GM21717 (cell line): Measurements from ENCODE around the gene TTC39A.

ENCODE experiments used
- ATAC-seq: cut with Tn5 transposase; IDR thresholded peaks from one replicate; pipeline ENCODE4 v1.9.1; 2021; ENCODE audit warnings: mild to moderate bottlenecking, moderate library complexity; ENCODE audit not compliant: unreplicated experiment

TTC39A gene

DNA sequence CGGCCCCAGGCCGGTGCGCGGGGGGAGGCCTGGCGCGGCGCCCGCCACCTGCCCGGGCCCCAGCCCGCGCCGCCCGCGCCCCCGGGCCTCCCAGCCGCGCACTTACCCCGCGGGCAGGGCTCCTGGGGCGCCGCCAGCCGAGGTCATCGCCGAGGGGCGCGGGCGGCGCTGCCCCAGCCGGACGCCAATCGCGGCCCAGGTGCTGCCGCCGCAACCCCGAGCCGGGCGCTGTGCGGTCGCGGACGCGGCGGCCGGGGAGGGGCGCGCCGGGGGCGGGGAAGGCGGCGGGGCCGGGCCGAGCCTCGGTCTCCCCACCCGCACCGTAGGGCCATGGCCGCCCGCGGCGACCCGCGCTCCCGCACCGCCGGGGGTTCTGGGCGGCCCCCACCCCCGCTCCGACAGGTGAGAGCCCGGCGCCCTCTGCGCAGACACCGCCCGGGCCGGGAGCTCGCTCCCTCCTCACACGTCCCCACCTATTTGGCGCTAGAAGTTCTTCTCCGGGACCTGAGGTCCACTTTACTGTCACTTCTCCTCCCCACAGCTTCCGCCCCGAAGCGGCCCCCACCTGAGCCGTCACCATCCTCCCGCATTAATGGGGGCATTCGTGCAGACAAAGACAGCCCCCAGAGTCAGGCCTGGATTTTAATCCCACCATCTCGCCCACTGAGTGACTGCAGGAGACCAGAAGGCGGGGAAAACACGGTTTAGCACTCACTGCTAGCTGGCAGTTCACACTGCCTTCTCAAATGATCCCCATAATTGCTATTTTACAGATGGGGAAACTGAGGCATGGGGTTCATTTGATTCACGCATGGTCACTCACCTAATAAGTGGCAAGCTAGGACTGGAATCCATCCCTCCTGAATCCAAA is at the start of gene TTC39A:
Gene TTC39A, minus strand, starts transcription at position 232 of the 871 bp plus-strand sequence. Its CDS starts 85 bp downstream, at position 147.
- ATAC-seq: no peak

DNA sequence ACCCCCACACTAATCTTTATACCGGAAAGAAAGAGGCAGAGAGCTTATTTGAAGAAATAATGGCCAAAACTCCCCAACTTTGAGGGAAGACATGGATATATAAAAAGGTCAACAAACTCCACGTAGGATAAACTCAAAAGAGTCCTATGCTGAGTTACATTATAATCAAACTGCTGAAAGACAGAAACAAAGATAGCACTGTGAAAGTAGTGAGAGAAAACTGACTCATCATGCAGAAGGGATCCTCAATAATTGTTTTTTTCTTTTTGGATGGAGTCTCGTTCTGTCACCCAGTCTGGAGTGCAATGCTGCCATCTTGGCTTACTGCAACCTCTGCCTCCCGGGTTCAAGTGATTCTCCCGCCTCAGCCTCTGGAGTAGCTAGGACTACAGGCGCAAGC is 48.5 kb upstream of the TTC39A start:
- ATAC-seq: no peak

DNA sequence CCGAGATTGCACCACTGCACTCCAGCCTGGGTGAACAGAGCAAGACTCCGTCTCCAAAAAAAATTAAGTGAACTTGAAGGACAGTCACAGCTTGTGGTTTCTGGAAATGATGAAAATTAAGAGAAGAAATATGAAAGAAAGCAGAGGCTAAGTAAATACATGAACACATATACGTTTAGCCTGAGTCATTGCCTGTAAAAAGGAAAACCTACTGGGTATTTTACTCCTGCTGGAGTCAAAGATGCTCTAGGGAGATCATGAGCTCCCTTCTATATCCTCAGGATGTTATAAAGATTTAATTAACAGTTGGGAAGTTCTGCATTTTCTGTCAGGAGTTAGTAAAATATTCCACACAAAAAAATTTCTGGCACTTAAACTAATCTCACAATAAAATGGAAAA is 43.5 kb upstream of the TTC39A start:
- ATAC-seq: no peak

DNA sequence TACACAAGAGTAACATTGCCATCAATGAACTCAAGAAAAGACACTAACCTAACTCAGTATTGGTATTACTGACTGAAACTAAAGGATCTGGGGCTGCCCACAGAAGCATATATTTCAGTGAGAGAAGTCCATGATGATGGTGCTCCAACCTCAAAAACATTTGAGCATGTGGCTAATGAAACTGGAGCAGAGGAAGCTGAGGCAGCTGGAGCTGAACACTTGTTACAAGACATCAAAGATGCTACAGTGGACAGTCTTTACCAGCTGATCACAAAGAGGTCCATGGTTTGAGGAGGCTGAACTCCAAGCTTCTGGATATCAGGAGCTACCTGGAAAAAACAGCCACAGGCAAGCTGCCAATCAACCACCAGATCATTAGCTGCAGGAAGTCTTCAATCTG is 42.2 kb upstream of the TTC39A start:
- no peak for ATAC-seq

DNA sequence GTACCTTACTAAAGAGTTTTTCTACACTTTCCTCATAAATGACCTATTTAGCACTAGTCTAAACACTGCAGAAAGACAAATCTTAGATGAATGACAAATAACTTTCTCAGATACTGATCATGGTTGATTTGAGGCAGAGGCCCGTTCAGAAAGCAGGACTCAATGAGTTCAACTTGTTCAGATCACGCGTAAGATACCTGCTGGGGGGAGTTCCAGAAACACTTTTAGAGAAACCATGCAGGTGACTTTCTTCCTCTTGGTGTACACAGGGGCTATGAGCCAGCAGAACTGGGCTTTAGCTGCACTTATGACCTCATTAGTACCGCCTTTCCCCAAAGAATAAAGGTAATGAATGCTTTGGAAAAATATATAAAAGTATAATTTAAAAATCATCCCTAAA is 38.8 kb upstream of the TTC39A start:
- no peak for ATAC-seq

DNA sequence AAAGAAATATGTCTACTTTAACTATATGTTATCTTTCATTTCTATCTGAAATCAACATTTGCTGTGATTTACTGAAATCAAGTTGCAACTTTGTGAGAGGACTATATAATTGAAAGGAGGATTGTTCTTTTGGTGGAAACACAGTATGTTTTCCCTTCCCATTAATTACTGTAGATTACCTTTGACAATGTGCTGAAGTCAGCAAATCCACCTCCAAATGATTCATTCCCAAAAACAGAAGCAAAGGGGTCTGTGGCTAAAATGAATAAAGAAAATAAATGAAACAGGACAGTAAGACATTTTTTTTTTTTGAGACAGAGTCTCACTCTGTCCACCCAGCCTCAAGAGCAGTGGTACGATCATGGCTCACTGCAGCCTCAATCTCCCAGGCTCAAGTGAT is 35.4 kb upstream of the TTC39A start:
- no peak for ATAC-seq

DNA sequence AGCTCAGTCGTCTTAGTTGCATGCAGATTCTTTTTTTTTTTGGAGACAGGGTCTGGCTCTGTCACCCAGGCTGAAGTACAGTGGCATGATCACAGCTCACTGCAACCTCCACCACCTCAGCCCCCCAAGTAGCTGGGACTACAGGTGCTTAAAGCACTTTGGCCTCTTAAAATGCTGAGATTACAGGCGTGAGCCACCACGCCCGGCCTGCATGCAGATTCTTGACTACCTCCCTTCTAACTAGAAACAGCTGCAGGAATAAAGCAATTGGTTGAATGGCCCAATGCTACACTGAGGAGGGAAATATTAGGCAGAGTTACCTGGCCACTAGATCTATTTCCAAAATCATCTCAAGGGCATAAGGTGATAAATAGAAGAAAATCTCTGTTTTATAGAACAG is 29.5 kb upstream of the TTC39A start:
- ATAC-seq: no peak

DNA sequence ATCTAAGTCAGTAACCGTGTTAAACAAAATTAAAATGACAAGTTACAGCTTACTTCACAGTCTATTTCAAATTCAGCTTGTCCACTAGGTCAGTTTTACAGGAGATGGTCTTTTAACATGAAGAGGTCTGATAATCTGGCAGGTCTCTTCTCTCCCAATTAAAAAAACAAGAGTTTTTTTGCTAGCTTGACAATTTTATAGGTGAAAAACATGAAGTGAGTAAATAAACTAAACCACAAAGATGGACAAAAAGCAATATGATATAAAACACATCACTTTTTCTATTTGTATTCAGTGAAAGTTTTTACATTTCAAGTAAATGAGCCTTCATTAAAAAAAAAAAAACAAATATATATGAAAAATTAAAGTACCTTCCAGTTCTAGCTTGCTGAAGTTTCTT is 25.0 kb upstream of the TTC39A start:
- no peak for ATAC-seq

DNA sequence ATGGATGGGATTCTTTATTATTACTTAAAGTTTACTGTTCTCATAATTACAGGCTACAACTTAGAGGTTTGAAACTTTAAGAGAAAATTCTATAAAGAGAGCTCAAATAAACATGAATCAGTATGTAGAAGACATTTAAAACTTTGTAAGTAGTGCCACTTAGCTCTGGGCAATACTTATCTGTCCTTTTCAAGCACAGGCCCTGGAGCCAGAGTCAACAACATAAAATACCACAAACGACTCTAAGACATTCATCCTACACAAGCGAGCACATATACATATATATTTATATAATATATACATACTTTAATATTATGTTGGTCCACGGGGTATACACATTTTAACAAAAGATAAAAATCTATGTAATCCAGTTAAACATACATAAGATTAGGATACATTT is 24.1 kb upstream of the TTC39A start:
- ATAC-seq: no peak

DNA sequence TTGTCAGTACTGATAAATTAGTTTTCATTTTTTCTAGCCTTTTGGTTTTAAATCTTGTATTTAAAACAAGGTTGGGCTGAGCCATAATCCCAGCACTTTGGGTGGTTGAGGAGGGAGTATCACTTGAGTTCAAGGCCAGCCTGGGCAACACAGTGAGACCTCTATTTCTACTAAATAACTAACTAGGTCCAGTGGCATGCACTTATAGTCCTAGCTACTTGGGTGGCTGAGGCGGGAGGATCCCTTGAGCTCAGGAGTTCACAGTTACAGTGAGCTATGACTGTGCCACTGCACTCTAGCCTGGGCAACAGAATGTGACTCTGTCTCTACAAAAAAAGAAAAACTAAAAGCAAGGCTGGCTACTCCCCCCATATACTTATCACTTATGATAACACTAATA is 21.5 kb upstream of the TTC39A start:
- ATAC-seq: no peak

DNA sequence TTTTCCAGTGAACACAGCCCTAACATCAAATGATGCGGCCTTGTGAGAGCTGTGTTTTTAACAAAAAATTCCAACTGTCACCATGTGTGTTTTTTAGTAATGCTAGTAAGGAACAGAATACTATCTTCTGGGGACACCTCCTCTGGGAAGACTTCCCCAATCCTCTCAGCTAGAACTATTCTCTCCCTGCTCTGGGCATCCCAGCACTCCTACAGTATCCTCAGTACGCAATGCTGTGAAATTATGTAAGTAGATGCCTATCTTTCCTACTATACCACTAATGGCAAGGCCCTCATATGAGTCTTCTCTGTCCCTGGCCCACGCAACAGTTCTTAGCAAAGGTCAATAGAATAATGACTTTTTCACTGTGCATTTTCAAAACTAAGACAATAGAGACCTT is 19.5 kb upstream of the TTC39A start:
- no peak for ATAC-seq

DNA sequence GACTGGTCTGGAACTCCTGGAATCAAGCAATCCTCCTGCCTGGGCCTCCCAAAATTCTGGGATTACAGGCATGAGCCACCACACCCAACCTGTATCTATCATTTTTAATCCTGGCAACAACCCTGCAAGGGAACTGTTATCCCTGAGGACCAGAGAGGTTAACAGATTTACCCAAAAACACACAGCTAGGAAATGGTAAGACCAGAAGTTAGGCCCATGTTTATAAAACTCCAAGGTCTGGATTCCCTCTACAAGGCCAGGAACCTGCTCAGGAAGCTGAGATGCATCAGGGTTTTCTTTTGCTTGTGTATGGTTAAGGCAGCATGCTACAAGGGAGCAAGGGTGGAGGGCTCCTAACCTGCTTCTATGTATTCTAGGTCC is 17.8 kb upstream of the TTC39A start:
- ATAC-seq: no peak

DNA sequence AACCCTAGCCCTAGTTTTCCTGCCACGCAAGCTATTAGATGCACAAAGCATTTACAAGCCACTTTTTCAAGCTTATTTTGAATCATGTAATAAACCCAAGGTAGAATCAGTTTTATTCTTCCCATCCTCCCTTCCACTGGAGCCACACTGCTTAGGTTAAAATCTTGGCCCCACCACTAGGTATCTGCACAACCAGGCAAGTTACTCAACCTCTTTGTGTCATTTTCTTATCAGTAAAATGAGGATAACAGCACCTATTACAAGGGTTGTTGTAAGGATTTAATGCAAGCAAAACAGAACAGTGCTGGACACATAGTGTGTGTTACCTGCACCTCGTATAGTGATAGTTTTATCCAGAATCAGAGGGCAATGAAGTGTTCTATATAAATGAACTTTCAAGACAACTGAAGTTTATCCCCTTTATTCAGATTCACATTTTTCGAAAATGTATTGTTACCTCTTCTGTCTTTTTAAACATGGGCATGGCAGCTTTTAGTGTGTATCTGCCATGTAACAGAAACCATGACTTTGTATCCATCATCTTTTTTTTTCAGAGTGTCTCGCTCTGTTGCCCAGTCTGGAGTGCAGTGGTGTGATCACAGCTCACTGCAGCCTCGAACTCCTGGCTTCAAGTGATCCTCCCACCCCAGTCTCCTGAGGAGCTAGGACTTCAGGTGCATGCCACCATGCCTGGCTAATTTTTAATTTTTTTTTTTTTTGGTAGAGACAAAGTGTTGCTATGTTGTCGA is 17.2 kb upstream of the TTC39A start:
- ATAC-seq: no peak

DNA sequence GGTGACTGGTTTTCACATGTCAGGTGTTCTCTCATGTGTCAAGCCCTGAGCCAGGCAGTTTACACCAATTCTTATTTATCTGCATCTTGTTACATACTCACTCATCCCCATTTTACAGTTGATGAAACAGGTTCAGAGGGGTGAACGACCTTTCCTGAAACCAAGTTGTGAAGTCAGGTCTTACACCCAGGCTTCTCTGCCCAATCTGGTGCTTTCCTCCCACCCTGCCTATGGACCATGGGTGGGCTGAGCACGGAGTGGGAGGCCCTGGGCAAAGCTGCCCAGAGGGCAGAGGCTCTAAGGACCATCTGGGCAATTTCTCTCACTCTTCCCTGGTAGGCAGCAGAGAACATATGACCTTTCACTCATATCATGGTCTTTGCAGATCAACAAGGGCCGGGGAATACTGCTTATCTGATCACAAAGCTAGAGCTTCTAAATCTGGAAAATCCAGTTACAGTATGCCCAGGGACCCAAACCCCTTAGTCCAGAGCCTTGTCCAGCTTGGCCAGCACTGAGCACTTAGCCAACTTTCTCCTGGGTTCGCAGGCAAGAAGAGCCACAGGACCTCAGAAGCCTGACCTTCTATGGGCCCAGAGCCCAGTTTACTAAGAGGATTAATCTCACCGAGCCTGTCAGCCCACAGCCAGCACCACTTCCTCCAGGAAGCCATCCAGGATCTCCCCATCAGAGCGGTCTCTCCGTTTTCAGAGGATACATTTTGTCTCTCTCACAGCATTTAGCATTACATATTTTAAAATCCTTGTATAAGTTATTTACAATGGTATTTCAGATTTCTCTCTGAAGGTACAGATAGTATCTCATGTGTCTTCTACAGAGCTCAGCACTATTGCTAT is 16.0 kb upstream of the TTC39A start:
- ATAC-seq: no peak

DNA sequence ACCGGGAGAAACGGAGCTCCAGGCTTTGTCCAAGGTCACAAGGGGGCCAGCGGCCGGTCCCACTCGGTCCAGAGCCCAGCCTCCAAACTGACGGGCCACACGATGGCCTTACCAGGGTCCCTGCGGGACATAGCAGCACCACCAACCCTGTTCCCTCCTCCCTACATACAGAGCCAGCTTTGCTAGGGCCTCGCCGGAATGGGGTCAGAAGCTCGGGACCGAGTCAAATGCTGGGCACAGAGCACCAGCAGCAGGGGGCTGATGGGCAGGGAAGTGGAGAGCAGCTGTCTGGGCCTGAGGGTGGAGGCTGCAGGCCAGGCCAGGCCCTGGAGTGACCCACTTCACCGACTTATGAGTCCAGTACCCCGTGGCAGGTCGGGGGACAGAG is 14.9 kb upstream of the TTC39A start:
- no peak for ATAC-seq

DNA sequence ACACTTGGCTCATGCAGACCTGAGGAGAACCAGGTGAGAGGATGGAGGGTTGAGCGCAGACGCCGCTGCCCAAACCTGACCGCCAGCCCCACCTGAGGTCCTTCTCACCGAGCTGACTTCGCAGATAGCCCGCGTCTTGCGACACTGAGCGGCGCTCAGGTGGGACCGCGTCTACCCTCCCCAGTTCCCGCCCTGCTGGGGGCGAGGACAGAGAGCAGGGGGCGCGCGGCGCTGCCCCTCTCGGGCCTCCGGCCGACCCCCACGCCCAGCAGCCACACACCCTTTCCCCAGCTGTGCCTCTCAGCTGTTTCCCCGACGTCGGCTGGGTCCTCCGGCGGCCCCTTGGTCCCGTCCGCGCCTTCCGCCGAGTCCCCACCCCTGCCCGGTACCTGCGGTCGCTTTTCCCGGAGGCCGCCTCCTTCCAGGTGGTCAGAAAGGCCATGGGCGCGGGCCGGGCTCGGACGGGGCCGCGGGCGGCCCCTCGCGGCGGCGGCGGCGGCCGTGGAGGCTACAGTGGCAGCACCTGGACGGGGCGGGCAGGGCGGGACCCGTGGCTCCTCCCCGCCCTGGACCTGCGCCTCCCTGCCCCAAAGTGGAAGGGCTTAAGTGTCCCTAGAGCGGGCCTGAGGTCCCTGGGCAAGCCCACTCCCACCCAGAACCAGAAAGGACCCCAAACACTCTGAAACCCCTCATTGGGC is 14.4 kb upstream of the TTC39A start:
- ATAC-seq: no peak

DNA sequence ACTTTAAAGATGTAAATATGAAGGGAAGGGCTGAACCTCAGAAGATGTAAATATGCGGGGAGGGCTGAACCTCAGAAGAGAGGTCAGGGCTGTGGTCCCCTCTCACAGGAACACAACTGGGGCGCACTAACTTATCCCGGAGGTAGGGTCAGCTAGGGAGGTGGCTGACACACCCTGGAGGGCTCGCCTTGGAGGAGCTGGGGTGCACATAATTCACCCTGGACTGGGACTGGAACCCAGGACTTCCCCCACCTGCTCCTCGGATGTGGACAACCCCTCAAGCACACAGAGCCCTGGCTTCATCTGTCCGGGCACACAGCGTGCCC is 13.9 kb upstream of the TTC39A start:
- ATAC-seq: no peak

DNA sequence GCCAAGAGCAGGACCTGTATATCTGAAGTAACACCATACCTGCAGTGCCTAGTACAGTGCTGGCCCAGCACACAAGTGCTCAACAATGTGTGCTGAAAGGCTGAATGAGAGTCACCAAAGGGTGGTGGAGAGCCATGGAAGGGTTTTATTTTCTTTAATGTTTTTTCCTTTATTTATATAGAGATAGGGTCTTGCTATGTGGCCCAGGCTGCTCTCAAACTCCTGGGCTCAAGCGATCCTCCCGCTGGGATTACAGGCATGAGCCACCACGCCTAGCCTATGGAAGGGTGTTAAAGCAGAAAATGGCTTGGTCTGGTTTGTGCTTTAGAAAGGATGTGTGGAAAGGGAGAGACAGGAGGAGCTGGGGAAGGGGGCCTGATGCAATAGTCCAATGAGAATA is 13.3 kb upstream of the TTC39A start:
- ATAC-seq: no peak

DNA sequence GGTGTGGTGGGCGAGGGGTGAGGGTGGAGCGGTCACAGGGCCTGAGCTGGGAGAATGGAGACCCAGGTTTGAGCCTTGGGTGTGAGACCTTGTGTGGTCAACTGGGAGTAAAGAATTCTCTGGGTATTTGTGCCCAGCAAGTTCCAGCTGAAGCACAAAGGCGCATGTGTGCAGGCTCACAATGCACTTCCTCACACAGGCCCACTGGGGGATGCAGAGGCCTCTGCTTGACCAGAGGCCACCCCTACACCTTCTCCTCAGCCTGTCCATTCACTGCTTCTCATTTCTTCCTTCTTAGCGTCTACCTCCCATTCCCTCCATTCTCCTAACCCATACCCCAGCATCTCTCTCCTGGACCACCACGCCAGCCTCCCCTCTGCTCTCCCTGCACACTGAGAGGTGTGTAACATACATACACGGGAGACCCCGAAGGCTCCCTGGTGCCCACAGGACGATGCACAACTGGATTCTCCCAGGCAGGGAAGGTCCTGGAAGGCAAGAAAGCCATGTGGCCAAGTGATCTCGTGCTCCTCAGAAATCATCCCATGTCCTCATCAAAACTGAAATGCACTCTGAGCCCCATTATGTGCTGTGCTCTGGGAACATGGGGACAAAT is 12.3 kb upstream of the TTC39A start:
- no peak for ATAC-seq

DNA sequence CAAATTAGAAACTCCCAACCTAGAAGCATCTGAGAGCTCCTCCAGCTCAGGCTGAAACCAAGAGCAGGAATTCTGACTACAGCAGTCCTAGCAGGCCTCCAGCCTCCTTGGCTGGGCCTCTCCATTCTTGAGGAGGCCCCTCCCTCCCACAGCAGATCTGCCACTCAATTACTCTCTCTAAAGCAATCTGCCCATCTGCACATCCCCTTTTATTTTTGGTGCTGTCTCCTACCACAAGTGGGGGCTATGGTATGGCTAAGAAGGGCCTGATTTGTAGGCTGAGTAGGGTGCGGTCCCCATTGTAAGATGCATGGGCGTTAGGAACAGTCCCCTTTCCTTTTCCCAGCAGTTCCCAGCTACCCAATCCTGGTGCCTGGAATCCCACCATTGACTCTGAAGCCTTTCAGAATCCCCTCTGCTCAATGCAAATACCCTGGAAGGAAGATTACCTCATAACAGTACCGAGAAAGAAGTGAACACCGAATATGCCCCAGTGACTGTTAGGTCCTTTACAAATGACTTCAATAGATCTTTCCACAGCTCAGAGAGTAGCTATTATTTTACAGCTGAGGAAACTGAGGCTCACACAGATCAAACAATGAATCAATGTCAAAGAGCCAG is 11.6 kb upstream of the TTC39A start:
- peak; percentile 69 for ATAC-seq
